IMR-90 (cell line): Measurements from ENCODE around the gene CMTR1.

Experiments
- CTCF ChIP-seq: conservative IDR thresholded peaks from 2 replicates; pipeline ENCODE4 v1.5.1; 2012; ENCODE audit warnings: mild to moderate bottlenecking, low read depth, low read length, improper control_type of control experiment
- MAFK ChIP-seq: IDR thresholded peaks from 2 replicates; pipeline ENCODE4 v1.6.1; 2012; ENCODE audit warnings: low read depth, low read length, improper control_type of control experiment
- MAZ ChIP-seq: IDR thresholded peaks from 2 replicates; pipeline ENCODE4 v1.6.1; 2012; ENCODE audit warnings: low read depth, mild to moderate bottlenecking, low read length, improper control_type of control experiment, moderate library complexity, borderline replicate concordance
- MXI1 ChIP-seq: IDR thresholded peaks from 2 replicates; pipeline ENCODE4 v1.6.1; 2012; ENCODE audit warnings: low read depth, mild to moderate bottlenecking, low read length, moderate library complexity, borderline replicate concordance
- POLR2A ChIP-seq: IDR thresholded peaks from 2 replicates; pipeline ENCODE4 v1.6.1; 2012; ENCODE audit warnings: mild to moderate bottlenecking, low read depth, low read length
- RAD21 ChIP-seq: IDR thresholded peaks from 2 replicates; pipeline ENCODE4 v1.6.1; 2012; ENCODE audit warnings: low read length, improper control_type of control experiment
- SMC3 ChIP-seq: fragments of 150-350 bp; IDR thresholded peaks from 2 replicates; pipeline ENCODE4 v1.6.1; 2016; ENCODE audit warnings: low read depth, mild to moderate bottlenecking, antibody characterized with exemption, low read length, moderate library complexity
- USF2 ChIP-seq: fragments of 150-350 bp; IDR thresholded peaks from 2 replicates; pipeline ENCODE4 v1.6.1; 2017; ENCODE audit warnings: mild to moderate bottlenecking, antibody characterized with exemption, low read length, low read depth

- TF ChIP-seq RAD21, result no peak
- no peak for TF ChIP-seq POLR2A
- no peak for TF ChIP-seq USF2
- no peak for TF ChIP-seq SMC3
- no peak for TF ChIP-seq MAFK
- no peak for TF ChIP-seq CTCF
- no peak for TF ChIP-seq MXI1
- TF ChIP-seq MAZ, result no peak
Measured at GRCh38 chr6:37417393-37417792, 15.6 kb upstream of the CMTR1 start.
